CD4-positive, alpha-beta T cell treated with Interleukin-15 for 1 hour (primary cell): Measurements from ENCODE around the gene CNGB1.

Source experiments
- DNase-seq: peaks from one replicate; pipeline ENCODE4 v3.0.0-alpha.2; 2020

The CNGB1 gene

DNA sequence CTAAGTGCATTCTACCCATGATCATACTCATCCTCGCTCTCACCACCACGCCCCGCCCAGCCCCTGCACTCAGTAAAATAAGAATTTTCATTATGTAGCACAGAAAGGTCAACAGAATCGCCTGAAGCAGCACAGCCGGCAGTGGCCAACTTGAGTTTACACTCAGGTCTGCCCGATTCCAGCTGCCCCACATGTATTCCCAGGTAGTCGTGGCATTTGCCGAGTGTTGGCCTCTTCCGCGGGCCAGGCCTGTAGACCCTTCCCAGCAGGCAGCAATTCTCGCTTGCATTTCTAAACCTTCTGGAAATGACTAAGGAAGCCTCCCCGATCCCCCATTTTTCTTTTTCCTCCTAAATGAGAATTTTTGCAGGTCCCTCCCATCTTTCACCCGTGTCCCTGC, 609 bp downstream of the CNGB1 start:
- DNase-seq: no peak

DNA sequence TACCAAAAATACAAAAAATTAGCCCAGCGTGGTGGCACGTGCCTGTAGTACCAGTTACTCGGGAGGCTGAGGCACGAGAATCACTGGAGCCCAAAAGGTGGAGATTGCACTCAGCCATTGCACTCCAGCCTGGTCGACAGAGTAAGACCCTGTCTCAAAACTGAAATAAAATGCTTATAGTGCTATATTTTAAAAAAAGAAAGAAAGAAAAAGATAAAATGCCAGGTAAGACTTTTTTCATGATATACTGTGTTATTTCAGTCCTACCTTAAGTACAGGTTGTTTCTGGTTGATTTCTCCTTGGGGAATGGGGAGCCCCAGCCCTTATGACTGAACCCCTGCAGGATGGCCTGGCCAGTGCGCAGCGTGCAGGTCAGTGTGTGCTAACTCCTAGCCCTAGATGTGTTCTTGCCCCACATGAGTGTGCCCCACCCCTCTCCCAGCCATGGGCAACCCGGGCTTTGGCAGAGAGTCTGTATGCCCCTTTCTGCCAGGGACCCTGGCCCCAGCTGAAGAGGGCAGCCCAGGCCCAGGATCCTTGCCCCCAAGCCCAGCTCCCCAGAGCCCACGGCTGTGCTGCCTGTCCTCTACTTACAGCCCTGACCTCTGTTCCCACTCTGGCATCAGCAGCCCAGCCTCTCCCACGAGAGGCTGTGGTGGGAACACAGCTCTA, 1.3 kb downstream of the CNGB1 start:
- DNase-seq: no peak

DNA sequence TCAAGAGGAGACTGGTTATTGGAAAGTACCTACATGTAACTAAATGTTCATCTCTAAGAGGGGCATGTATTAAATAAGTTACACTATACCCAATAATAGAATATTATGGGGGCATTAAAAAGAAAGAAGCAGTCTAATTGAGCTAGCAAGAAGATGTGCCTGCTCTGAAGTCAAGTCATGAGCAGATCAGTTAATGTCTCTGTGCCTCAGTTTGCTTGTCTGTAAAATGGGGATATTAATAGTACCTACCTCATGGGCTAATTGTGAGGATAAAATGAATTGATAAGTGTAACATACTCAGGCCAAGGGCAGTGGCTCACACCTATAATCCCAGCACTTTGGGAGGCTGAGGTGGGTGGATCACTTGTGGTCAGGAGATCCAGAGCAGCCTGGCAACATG, 3.0 kb downstream of the CNGB1 start:
- DNase-seq: no peak

DNA sequence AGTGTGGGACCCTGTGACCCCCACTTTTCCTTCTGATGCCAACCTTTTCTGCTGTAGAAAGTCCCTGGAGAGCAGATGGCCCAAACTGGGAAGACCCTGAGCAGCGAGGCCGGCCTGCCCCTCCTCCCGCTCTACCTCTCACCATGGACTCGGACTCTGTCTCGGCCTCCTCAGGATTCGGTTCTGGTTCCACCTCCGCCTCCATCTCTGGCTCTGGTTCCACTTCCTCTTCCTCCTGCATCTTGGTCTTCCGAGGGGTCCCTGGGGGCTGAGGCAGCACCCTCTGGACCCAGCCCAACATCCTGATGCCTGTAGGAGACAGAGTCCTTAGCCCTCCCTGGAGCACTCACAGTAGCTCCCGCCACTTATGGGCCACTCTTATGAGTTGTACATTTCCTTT, 3.9 kb downstream of the CNGB1 start:
- no peak for DNase-seq

DNA sequence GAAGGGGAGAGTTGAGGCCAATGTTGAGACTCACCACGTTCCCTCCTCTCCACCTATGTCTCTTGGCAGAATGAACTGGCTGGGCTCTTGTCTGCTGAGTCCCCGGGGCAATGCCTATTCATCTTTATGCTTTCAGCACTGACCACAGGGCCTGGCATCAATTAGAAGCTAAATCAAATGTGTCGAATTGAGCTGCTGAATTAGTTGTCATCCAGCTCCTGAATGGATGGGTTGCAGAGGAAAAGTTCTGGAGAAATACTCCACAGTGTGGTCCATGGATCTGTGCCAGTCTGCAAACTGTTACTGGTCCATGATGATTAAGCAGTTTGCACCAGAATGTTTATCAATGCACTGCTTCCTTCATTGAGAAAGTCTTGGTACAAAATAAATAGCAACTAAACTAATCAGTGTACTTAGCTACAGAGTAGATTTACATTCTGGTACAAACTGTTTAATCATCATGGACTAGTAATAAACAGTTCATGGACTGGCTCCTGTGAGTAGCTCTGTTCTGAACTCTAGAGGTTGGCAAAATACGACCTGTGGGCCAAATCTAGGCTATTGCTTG, 4.6 kb downstream of the CNGB1 start:
- DNase-seq: no peak

DNA sequence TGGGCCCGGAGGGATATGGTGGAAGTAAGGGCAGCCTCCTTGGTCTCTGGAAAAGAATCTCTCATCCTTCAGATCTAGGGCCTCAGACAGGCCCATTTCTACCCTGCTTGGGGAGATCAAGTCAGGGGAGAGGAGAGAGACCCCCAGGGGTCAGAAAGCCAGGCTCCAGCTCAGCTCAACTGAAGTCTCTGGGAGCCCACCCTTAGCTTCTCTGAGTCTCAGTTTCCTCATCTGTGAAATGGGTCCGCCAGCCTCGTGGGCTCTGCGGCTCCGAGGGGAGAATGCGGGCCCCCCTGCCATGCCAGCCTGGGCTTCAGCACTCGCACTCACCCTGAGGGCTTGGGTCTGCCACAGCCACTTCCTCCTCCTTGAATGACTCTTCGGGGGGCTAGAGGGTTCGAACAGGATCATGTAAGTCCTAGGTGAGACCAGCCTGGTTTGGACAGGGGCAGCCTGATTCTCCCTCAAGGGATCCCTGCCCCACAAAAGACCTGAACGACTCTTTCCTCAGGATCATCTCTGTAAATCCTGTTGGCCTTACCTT, 6.7 kb downstream of the CNGB1 start:
- no peak for DNase-seq

DNA sequence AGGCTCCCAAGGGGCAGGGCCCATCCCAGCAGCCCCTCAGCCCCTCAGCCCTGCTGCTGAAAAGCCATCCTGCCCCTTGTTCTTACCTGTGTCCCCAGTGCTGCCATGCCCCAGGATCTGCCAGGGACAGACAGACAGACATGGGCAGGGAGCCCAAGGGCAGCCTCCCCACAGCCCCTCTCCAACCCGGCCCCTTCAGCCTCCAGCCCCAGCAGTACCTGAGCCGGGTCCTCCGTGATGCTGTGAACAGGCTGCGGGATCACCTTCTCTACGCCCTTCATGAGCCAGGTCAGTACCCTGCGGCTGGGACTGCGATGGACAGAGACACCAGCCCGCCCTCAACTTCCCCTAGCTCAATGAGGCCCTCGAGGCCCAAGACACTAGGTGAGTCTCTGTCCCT, 8.2 kb downstream of the CNGB1 start:
- no peak for DNase-seq

DNA sequence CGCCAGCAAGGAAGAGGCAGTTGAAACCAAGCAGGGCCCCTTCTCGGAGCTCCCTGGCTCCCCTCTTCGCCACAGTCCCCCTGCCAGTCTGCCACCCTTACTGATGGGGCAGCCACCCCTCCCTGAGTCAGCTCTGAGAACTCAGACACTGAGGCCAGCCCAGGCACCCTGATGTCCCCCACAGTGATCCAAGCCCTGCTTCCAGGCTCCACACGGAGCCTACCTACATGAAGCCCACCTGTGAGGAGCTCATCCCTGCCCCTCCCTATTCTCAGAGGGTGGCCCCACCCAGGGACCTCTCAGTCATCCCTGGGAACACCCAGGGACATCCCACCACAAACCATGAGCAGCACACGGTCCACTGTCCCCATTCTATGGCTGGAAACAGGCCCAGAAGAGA, 8.9 kb downstream of the CNGB1 start:
- no peak for DNase-seq

DNA sequence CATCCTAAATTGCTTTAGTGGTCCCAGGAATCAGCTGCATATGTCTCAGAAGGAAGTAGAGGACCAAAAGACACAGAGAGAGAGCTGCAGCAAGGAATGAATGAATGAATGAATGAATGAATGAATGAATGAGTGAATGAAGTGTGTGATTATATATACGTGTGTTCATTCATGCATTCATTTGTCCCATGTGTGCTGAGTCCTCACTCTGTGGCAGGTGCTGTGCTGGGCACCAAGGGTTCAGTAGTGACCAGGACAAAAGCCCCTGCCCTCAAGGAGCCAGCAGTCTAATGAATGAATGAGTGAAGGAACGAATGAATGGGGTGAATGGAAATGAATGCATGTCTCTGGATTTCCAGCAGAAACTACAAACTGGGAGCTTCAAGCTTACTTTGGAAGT, 9.4 kb downstream of the CNGB1 start:
- no peak for DNase-seq

DNA sequence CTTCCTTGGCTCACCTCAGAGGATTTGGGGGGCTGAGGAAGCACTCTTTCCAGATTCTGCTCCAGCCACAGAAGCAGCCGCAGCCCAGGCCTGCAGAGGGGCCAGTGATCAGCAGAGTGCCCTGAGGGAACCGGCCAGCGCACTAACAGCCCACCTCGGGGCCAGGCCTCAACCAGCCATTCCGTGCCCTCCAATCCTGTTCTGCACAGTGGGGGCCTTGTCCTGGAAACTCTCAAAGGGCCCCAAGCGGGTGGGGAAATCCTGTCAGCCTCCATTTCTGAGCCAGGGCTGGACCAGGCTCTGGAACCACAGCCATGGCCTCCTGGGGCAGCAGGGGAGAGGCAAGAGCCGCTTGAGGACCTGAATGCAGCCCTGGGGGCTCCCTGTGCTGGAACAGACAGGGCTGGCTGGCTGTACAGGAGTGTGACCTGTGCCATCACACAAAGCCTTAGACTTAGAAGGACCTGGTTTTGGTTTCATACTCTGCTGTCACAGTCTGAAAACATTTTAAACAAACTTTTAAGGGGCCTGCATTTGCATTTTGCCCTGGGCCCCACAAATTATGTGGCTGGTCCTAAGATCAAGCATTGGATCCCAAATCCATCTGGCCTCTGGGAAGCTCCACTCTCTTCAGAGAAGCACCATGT, 10.0 kb downstream of the CNGB1 start:
- no peak for DNase-seq

DNA sequence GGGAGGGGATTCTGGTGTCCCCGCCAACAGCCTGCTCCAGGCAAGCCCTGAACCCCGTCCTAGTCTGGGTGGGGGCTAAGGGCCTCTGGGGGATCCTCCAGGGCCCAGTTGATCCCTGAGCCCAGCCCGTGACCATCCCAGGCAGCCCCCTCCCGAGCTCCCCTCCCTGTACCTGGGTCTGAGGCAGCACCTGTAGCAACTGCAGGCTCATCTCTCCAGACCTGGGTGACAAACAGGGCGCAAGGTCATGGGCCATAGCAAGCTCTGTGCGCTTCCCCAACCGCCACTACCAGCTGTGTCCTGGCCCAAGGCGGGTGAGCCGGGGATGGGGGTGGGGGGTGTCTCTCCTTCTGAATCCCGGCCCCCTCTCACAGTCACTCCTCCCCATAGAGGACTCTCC, 10.6 kb downstream of the CNGB1 start:
- no peak for DNase-seq

DNA sequence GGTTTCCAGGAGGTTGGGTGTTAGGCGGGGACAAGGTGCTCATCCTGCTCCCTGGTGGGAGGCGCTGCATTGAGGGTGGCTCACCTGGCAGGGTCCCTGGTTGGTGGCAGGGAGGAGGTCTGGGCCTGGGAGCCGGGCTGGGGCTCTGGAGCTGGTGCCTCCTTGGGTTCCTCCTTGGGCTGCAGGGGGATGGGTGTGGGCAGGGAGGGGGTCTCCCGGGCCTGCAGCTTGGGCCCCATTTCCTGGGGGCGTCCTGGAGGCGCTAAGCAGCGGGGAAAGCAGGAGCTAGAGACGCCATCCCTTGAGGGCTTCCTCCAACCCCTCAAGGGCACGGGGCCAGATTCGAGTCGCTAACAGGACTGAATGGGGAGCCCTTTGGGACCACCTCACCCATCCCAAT, 11.1 kb downstream of the CNGB1 start:
- no peak for DNase-seq

DNA sequence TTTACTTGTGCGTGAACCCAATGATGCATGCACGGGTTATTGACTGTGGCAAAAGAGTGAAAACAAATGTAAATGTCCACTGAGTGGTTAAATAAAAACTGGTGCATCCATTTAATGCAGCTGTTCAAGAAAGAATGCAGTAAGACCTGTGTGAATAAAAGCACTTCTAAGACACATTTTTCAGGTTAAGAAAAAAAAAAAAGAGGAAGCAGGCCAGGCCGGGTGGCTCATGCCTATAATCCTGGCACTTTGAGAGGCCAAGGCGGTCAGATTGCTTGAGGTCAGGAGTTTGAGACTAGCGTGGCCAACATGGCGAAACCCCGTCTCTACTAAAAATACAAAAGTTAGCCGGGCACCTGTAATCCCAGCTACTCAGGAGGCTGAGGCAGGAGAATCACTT, 11.8 kb downstream of the CNGB1 start:
- no peak for DNase-seq

DNA sequence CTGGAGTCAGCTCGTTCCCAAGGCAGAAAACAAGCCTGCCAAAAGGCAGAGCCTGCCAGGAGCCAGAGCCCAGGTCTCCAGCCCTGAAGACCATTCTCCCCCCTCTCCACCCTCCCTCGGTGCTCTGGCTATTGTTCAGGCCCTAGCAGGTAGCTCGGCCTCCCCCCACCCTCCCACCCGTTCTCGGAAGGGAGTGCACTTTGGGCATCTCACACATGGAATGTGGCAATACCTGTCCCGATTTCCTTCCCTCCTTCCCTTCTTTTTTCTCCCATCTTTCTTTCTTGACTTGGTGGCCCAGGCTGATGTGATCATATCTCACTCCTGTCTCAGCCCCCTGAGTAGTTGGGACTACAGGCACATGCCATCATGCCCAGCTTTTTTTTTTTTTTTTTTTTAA, 12.4 kb downstream of the CNGB1 start:
- DNase-seq: no peak

DNA sequence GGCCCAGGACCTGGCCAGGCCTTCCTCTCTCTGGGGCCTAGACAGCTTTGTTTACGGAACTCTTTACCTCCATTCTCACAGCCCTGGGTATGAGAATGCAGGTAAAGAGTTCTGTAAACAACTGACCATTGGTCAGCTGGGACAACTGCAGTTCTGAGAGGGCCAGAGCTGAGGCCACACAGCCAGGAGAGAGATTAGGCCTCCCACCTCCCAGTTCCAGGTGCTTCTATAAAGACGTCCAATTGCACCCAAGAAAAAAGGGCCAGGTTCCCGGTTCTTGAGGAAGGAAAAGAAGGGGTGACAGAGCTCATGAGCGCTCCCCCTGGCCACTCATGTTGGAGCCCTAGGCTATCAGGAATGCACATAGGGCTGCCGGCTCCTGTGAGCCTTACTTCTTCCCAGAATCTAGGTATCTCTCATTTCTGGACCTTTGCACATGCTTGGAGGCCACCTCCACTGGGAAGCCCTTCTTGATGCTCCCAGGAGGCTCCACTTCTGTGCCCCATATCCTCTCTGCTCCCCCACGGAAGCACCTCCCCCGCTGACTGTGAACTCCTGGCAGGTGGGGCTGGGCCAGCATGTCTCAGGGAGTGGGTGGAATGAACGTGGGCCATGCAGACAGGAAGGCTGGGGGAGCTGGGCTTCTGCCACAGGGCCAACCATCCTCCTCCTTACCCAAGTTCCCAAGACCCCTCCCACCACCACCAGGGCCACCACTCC, 13.1 kb downstream of the CNGB1 start:
- DNase-seq: no peak

DNA sequence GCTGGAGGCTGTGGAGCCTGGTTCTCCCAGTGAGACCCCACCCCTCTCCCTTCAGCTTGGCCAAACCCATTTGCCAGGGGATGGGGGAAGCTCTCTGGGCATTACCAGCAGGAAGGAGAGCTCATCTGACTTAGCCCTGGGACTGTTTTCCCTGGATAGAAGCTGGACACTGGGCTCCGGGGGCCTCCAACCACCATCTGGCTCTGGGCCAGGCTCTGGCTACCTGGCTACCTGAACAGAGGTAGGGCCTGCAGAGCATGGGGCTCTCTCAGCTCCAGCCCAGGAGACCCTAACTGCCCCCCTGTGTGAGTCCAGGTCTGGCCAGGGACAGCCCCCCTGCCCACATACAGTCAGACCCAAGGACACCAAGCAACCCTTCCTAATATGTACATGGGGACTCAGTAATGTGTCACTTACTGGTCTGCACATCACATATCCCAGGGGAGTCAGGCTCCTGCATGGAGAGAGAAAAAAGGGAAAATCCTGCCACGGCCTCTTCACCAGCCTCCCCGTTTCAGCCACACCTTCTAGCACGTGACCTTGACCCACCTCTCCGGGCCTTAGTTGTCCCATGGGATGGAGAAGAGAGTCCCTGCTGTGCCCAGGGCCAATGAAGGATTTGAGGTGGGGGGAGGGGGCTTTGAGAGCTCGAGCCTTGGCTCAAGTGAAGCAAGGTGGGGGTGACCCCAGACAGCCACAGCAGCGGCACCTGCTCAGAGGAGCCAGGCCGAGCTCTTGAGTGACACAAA, 13.8 kb downstream of the CNGB1 start:
- no peak for DNase-seq

DNA sequence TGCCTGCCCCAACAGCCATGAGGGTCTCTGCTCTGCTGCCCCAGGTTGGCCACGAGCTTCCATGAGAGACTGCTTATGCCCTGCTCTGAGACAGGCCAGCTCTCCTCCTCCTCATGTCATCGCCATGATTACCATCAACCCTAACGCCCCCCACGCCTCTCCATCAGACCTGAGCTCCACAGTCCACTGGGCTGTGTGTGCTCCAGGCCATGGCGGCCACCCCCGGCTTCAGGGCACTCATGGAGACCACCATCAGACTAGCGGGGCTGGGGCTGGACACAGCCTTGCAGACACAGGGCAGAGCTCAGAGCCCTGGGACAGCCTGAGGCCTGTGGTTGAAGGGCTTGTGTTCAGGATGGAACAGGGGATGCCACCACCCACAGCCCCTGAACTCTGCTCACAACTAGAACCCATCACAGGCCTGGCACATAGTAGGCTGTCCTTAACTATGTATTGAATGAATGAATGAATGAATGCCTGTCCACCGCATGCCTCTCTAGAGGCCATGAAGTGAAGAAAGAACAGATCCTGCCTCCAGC, 14.6 kb downstream of the CNGB1 start:
- no peak for DNase-seq

DNA sequence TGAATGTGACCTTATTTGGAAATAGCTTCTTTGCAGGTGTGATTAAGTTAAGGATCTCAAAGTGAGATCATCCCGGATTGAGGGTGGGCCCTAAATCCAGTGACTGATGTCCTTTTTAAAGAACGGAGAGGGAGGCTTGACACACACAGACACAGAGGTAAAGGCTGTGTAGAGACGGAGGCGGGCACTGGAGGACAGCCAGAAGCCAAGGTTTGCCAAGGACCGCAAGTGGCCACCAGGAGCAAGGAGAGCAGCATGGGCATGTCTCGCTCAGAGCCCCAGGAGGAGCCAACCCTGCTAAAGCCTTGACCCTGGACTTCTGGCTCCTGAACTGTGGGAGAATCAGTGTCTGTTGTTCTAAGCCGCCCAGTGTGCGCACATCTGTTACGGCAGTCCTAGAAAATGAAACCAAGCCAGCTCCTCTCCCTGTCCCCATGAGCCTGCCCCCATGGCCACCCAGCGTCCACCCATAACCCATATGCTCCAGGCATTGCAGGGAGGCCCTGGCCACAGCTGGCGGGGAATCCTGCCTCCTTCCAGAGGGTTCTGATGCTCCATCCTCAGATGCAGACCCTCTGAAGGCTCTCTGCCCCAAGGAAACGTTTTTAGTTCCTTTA, 15.2 kb downstream of the CNGB1 start:
- no peak for DNase-seq

DNA sequence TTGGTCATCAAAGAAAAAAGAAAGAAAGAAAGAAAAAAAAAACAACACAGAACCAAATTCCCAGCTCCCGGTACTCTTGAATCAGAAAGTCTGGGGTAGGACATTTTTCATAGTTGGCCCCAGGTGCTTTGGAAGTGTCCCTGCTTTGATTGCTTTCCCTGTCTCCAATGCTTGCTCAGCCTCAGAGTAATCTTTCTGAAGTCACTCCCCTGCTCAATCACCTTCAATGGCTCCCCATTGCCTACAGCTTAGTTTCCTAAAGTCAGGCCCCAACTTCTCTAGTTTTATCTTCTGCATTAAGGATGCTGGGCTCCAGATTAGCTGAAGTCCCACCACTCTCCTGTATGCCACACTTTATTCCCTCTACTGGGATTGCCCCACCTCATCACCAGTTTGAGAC, 17.1 kb downstream of the CNGB1 start:
- DNase-seq: no peak

DNA sequence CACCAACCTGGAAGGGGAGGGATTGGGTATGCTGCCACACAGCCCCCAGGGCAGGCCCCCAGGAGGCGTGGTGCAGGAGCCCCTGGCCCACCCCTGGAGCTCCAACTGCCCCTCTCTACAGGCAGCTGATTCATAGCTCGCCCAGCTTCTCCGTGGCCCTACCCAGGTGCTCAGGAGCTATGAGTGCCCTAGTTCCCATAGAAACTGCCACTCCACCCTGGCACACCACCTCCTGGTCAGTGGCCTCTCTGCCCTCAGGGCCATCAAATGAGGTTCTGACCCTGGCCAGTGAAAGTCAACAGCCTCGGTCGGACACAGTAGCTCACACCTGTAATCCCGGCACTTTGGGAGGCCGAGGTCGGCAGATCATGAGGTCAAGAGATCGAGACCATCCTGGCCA, 18.0 kb downstream of the CNGB1 start:
- DNase-seq: no peak

DNA sequence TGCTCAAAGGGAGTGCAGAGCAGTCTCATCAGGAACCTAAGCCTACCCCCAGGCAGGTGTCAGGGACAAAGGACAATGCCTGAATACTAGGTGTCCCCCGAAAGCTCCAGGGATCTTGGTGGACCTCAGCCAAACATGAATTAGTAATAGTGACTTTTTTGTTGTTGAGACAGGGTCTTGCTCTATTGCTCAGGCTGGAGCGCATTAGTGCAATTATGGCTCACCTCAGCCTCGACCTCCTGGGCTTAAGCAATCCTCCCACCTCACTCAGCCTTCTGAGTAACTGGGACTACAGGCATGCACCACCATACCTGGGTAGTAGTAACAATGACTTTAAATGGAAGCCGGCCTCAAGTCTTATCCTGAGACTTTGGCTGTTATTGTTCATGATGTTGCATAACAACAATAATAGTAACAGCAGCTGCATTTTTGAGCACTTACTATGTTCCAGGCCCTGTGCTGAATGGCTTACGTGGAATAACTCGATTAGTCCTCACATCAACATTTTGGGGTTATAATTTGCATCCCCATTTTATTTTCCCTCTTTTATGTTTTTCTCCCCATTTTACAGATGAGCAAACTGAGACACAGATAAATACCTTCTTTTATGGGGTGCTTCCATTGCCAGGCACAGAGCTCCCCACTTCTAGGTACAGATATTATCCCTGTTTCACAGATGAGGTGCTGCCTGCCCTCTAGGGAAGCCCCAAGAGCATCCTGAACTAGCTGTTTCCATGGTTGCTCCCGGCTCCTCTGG, 19.5 kb downstream of the CNGB1 start:
- DNase-seq: no peak

DNA sequence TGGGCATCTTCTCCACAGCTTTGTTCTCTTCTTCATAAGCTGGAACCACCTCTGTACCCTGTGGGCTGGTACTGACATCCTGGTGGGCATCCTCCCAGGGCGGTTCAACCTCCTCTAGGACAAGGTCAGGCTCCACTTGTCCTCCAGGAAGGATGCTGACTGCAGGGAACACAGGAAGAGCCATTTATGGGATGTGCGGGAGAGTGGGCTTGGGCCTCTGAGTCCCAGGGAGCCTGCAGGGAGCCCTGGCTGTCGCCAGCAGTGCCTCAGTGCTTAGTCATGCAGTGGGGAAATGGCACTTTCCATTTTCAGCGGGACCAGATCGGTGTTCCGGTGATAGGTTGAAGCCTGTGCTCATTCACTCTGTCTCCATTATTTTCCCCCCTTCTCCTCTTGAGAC, 20.5 kb downstream of the CNGB1 start:
- DNase-seq: no peak
